Ishikawa (cell line): ENCODE results near the gene EVX2.

Experiments used
- CREB1 ChIP-seq: IDR thresholded peaks from 2 replicates; pipeline ENCODE4 v1.6.1; 2012; ENCODE audit warnings: low read depth
- EP300 ChIP-seq: IDR thresholded peaks from 2 replicates; pipeline ENCODE4 v1.6.1; 2012; ENCODE audit warnings: borderline replicate concordance
- YY1 ChIP-seq: IDR thresholded peaks from 2 replicates; pipeline ENCODE4 v1.6.1; 2012; ENCODE audit warnings: low read depth
- TF ChIP-seq, protein P1 (sequence below): IDR thresholded peaks from 2 replicates; pipeline ENCODE4 v1.6.1; 2012

DNA sequence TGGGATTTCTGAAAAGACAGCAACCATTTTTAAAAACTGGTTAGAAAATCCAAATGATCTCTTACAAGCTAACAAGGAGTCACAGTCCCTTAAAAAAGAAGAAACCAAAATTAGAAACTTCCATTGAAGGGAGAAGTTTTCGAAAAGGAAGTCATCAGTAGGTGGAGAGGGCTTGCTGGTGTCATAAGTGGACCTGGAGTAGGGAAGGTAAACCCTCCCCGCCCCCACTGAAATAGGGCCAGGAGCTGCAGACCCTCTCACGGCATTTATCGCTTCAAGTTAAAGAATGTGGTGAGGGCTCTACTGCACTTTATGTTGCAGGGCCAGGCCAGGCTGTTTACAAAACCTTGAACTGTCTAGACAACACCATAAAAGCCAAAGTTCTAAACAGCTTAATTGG, 26.2 kb upstream of the EVX2 start:
- TF ChIP-seq YY1 (no peak), EP300 (no peak), CREB1 (no peak)
- TF ChIP-seq, protein P1, sequence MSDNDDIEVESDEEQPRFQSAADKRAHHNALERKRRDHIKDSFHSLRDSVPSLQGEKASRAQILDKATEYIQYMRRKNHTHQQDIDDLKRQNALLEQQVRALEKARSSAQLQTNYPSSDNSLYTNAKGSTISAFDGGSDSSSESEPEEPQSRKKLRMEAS, result no peak
